ENCODE measurements around the gene AGAP9.
"Not testable (repeated sequence)": the region's sequence is repeated elsewhere in the genome, so short reads cannot be mapped to it uniquely, and the experiment has no call there.

DNA sequence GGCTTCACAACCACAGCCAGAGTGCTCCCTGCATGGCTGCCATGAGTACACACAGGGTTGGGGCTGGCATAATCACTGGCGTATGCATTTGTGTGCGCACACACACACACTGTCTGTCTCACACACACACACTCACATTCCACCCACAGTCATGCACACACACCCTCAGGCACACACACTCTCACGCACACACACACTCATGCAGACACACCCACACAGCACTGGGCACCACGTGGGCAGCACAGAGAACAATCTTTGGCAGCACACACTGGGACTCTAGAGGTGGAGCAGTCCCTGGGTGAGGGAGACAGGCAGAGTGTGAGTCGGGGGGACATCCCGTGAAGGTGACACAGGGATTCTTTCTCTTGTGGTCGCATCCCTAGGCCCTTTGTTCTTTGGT, 49.9 kb downstream of the AGAP9 start:
- TF ChIP-seq, protein P1, sequence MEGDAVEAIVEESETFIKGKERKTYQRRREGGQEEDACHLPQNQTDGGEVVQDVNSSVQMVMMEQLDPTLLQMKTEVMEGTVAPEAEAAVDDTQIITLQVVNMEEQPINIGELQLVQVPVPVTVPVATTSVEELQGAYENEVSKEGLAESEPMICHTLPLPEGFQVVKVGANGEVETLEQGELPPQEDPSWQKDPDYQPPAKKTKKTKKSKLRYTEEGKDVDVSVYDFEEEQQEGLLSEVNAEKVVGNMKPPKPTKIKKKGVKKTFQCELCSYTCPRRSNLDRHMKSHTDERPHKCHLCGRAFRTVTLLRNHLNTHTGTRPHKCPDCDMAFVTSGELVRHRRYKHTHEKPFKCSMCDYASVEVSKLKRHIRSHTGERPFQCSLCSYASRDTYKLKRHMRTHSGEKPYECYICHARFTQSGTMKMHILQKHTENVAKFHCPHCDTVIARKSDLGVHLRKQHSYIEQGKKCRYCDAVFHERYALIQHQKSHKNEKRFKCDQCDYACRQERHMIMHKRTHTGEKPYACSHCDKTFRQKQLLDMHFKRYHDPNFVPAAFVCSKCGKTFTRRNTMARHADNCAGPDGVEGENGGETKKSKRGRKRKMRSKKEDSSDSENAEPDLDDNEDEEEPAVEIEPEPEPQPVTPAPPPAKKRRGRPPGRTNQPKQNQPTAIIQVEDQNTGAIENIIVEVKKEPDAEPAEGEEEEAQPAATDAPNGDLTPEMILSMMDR (IDR thresholded peaks at IDR 0.05; ENCODE audit: low read depth, low read length), result not testable (repeated sequence)
- TF ChIP-seq EZH2phosphoT487 (IDR thresholded peaks at IDR 0.05; ENCODE audit: low read depth), result not testable (repeated sequence)

Data from OCI-LY3 (cell line).